Mesenchymal stem cell (in vitro differentiated cells and primary cell): ENCODE measurements around the gene KRI1.
A peak's percentile ranks its signal among the peaks of the same experiment; 100 is the strongest.
"Not testable (repeated sequence)": the region's sequence is repeated elsewhere in the genome, so short reads cannot be mapped to it uniquely, and the experiment has no call there.

ENCODE experiments used
- DNase-seq: peaks from one replicate; pipeline ENCODE4 v3.0.0-alpha.2; 2013
- H2AFZ ChIP-seq: one replicate; pipeline ENCODE4 v1.6.1; 2013; ENCODE audit warnings: low read depth, mild to moderate bottlenecking, control low read depth, inconsistent platforms, low read length, moderate library complexity
- H2AK5ac ChIP-seq: 2 replicates; pipeline ENCODE4 v1.6.1; 2013; ENCODE audit warnings: low read length, moderate library complexity, mild to moderate bottlenecking, inconsistent platforms; ENCODE audit not compliant: severe bottlenecking
- H2BK120ac ChIP-seq: one replicate; pipeline ENCODE4 v1.6.1; 2013; ENCODE audit warnings: low read depth, mild to moderate bottlenecking, inconsistent platforms, low read length, moderate library complexity
- H2BK12ac ChIP-seq, 2 experiments: one replicate each; pipeline ENCODE4 v1.6.1; 2013; ENCODE audit warnings: inconsistent platforms in 2 of 2, low read length in 2 of 2, mild to moderate bottlenecking in 2 of 2, moderate library complexity in 2 of 2, control low read depth in 1 of 2
- H2BK15ac ChIP-seq: one replicate; pipeline ENCODE4 v1.6.1; 2013; ENCODE audit warnings: mild to moderate bottlenecking, low read depth, inconsistent platforms; ENCODE audit not compliant: poor library complexity, severe bottlenecking
- H2BK5ac ChIP-seq: 2 replicates; pipeline ENCODE4 v1.6.1; 2013; ENCODE audit warnings: low read depth, mild to moderate bottlenecking, low read length, control low read depth, inconsistent platforms; ENCODE audit not compliant: poor library complexity, severe bottlenecking
- H3K14ac ChIP-seq, 2 experiments: one replicate each; pipeline ENCODE4 v1.6.1; 2013; ENCODE audit warnings: inconsistent platforms in 2 of 2, low read length in 2 of 2, control low read depth in 1 of 2, mild to moderate bottlenecking in 1 of 2, moderate library complexity in 1 of 2
- H3K18ac ChIP-seq, 2 experiments: one replicate each; pipeline ENCODE4 v1.6.1; 2013; ENCODE audit warnings: inconsistent platforms in 2 of 2, low read length in 2 of 2, control low read depth in 1 of 2, low read depth in 1 of 2, mild to moderate bottlenecking in 1 of 2
- H3K23ac ChIP-seq, 2 experiments: one replicate each; pipeline ENCODE4 v1.6.1; 2013; ENCODE audit warnings: inconsistent platforms in 2 of 2, low read length in 2 of 2, mild to moderate bottlenecking in 2 of 2, moderate library complexity in 2 of 2, control low read depth in 1 of 2
- H3K27ac ChIP-seq: 2 replicates; pipeline ENCODE4 v1.5.1; 2013; ENCODE audit warnings: mild to moderate bottlenecking, moderate library complexity, low read length, control low read depth, inconsistent platforms; ENCODE audit not compliant: poor library complexity, severe bottlenecking
- H3K27me3 ChIP-seq, 2 experiments: 2 replicates each; pipeline versions ENCODE4 v1.6.1 to v1.7.0; 2013; ENCODE audit warnings: low read length in 2 of 2, mild to moderate bottlenecking in 2 of 2, moderate library complexity in 2 of 2, control low read depth in 1 of 2, inconsistent platforms in 1 of 2; ENCODE audit not compliant: control insufficient read depth in 1 of 2, insufficient read depth in 1 of 2
- H3K36me3 ChIP-seq, 2 experiments: 2 replicates each; pipeline versions ENCODE4 v1.6.1 to v1.7.0; 2013; ENCODE audit warnings: low read length in 2 of 2, control low read depth in 1 of 2, inconsistent platforms in 1 of 2, low read depth in 1 of 2, mild to moderate bottlenecking in 1 of 2; ENCODE audit not compliant: insufficient read depth in 2 of 2, control insufficient read depth in 1 of 2
- H3K4ac ChIP-seq, 2 experiments: one replicate each; pipeline ENCODE4 v1.6.1; 2013; ENCODE audit warnings: inconsistent platforms in 2 of 2, low read length in 2 of 2, mild to moderate bottlenecking in 2 of 2, moderate library complexity in 2 of 2, control low read depth in 1 of 2, low read depth in 1 of 2
- H3K4me1 ChIP-seq: 2 replicates; pipeline ENCODE4 v1.6.1; 2013; ENCODE audit warnings: low read depth, low read length, control low read depth; ENCODE audit not compliant: control insufficient read depth, insufficient read depth
- H3K4me2 ChIP-seq: 2 replicates; pipeline ENCODE4 v1.6.1; 2013; ENCODE audit warnings: low read length, mild to moderate bottlenecking, inconsistent platforms; ENCODE audit not compliant: poor library complexity, severe bottlenecking
- H3K4me3 ChIP-seq, 2 experiments: 2 replicates each; pipeline versions ENCODE4 v1.5.1 to v1.7.0; 2013; ENCODE audit warnings: low read length in 2 of 2, mild to moderate bottlenecking in 2 of 2, control low read depth in 1 of 2, low read depth in 1 of 2; ENCODE audit not compliant: insufficient read depth in 1 of 2
- H3K79me1 ChIP-seq: replicated peaks from 2 replicates; pipeline ENCODE4 v1.6.1; 2013; ENCODE audit warnings: mild to moderate bottlenecking, control low read depth, low read length, inconsistent platforms; ENCODE audit not compliant: poor library complexity, severe bottlenecking
- H3K9ac ChIP-seq: 2 replicates; pipeline ENCODE4 v1.7.0; 2013; ENCODE audit warnings: mild to moderate bottlenecking, low read length, moderate library complexity
- H3K9me3 ChIP-seq: 2 replicates; pipeline ENCODE4 v1.7.0; 2013; ENCODE audit warnings: mild to moderate bottlenecking, low read length; ENCODE audit not compliant: control insufficient read depth
- H4K8ac ChIP-seq: one replicate; pipeline ENCODE4 v1.6.1; 2013; ENCODE audit warnings: inconsistent platforms, mild to moderate bottlenecking, low read length, moderate library complexity
- H4K91ac ChIP-seq: one replicate; pipeline ENCODE4 v1.6.1; 2013; ENCODE audit warnings: mild to moderate bottlenecking, low read length, inconsistent platforms
- WGBS: methylation state at CpG from one replicate; pipeline ENCODE4 v1.1.7; 2013; ENCODE audit warnings: mixed read lengths; 5-methylcytosine and 5-hydroxymethylcytosine counted together

The KRI1 gene

GRCh38 chr19:10551698-10552301 lies 14.0 kb downstream of the KRI1 start:
- DNase-seq: peak; percentile 52
- no peak overlapping the region for H3K27ac ChIP-seq
- 95% methylated on average over 10 of the region's 12 CpGs for WGBS

DNA sequence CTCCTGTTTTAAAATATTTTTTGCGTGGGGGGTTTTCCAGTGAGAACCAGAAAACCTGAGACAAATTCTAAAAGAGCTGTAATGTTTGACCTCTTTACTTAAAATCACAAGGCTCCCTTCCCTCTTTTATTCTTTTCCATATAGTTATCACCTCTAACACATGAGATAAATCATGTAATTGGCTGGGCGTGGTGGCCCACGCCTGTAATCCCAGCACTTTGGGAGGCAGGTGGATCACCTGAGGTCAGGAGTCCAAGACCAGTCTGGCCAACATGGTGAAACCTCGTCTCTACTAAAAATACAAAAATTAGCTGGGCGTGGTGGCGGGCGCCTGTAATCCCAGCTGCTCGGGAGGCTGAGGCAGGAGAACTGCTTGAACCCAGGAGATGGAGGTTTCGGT lies 14.8 kb downstream of the KRI1 start:
- not testable (repeated sequence) for H3K18ac ChIP-seq, H2BK5ac ChIP-seq, H2BK15ac ChIP-seq, H4K91ac ChIP-seq, H3K4me3 ChIP-seq, H3K14ac ChIP-seq, H3K9ac ChIP-seq, H4K8ac ChIP-seq, H3K4ac ChIP-seq, H3K23ac ChIP-seq, H2BK120ac ChIP-seq, H3K4me1 ChIP-seq, H2BK12ac ChIP-seq, DNase-seq, H2AK5ac ChIP-seq, H3K27ac ChIP-seq, H3K27me3 ChIP-seq, H2AFZ ChIP-seq, H3K4me2 ChIP-seq, H3K9me3 ChIP-seq
- whole genome bisulfite sequencing: 97% methylated on average over 9 of the region's 9 CpGs
- Histone ChIP-seq H3K79me1 (peaks cover 24% of the 10 kb centered on the region), H3K36me3 (peaks cover 64 to 74% of the 10 kb centered on the region in 2 experiments)

More at GRCh38 chr19:10551698-10552301, 14.0 kb downstream of the KRI1 start:
- H3K9ac ChIP-seq: no peak overlapping the region
- no peak overlapping the region for H4K91ac ChIP-seq
- no peak overlapping the region for H2BK15ac ChIP-seq
- H3K4me2 ChIP-seq: no peak overlapping the region
- no peak overlapping the region for H3K14ac ChIP-seq
- peak overlapping the region in 1 of 2 experiments; percentile 12 for H2BK12ac ChIP-seq
- H3K4me1 ChIP-seq: no peaks in the 10 kb centered on the region
- H3K4me3 ChIP-seq: no peak overlapping the region
- no peaks in the 10 kb centered on the region for H3K27me3 ChIP-seq
- no peak overlapping the region for H2BK5ac ChIP-seq
- no peak overlapping the region for H2AK5ac ChIP-seq
- H3K79me1 ChIP-seq: peaks cover 21% of the 10 kb centered on the region
- peaks cover 69 to 77% of the 10 kb centered on the region in 2 experiments for H3K36me3 ChIP-seq
- H3K23ac ChIP-seq: no peak overlapping the region
- H3K18ac ChIP-seq: no peak overlapping the region
- H4K8ac ChIP-seq: no peak overlapping the region
- no peak overlapping the region for H2BK120ac ChIP-seq
- no peak overlapping the region for H3K4ac ChIP-seq
- H3K9me3 ChIP-seq: no peaks in the 10 kb centered on the region
- no peak overlapping the region for H2AFZ ChIP-seq

GRCh38 chr19:10550336-10550735 lies 15.5 kb downstream of the KRI1 start:
- peaks cover 27% of the 10 kb centered on the region for H3K79me1 ChIP-seq
- H2BK12ac ChIP-seq: no peak overlapping the region

GRCh38 chr19:10549733-10550132 lies 16.1 kb downstream of the KRI1 start:
- Histone ChIP-seq H2BK5ac (no peak overlapping the region), H3K23ac (no peak overlapping the region), H3K4me3 (no peak overlapping the region), H2AK5ac (no peak overlapping the region), H3K9ac (no peak overlapping the region), H4K8ac (no peak overlapping the region), H3K18ac (no peak overlapping the region), H3K27me3 (no peaks in the 10 kb centered on the region), H3K36me3 (peaks cover 52 to 61% of the 10 kb centered on the region in 2 experiments), H3K79me1 (peaks cover 29% of the 10 kb centered on the region), H2BK12ac (no peak overlapping the region), H4K91ac (no peak overlapping the region), H3K9me3 (no peaks in the 10 kb centered on the region), H2BK120ac (no peak overlapping the region), H3K4me1 (peaks cover 6% of the 10 kb centered on the region), H3K4ac (no peak overlapping the region), H3K27ac (no peak overlapping the region), H3K4me2 (no peak overlapping the region), H2BK15ac (no peak overlapping the region), H2AFZ (no peak overlapping the region), H3K14ac (no peak overlapping the region)
- WGBS: 98% methylated on average over 7 of the region's 7 CpGs
- no peak for DNase-seq

More at GRCh38 chr19:10550336-10550735, 15.5 kb downstream of the KRI1 start:
- WGBS: 96% methylated on average over 5 of the region's 6 CpGs
- Histone ChIP-seq H3K4me1 (peaks cover 3% of the 10 kb centered on the region), H2AK5ac (no peak overlapping the region), H3K4me2 (no peak overlapping the region), H3K4me3 (no peak overlapping the region), H2BK120ac (no peak overlapping the region), H2BK5ac (no peak overlapping the region), H3K4ac (no peak overlapping the region), H3K9me3 (no peaks in the 10 kb centered on the region), H4K8ac (no peak overlapping the region), H3K23ac (no peak overlapping the region), H3K36me3 (peaks cover 57 to 67% of the 10 kb centered on the region in 2 experiments), H3K9ac (no peak overlapping the region), H3K27ac (no peak overlapping the region), H2BK15ac (no peak overlapping the region), H3K14ac (no peak overlapping the region), H3K27me3 (no peaks in the 10 kb centered on the region), H4K91ac (no peak overlapping the region), H3K18ac (no peak overlapping the region), H2AFZ (no peak overlapping the region)
- DNase-seq: no peak
